Left lung (tissue), 10 donors: ENCODE measurements around the gene TEDC2. TPM values are rescaled to one million over a fixed set of nuclear protein-coding genes. Genes with fewer than 3 reads are reported as not detected.

ENCODE experiments used
- ATAC-seq: fragments of 200-7000 bp; cut with Tn5 transposase; one replicate; pipeline ENCODE4 v1.9.1; 2020; ENCODE audit warnings: moderate library complexity
- DNase-seq, 4 donors: peaks; one replicate each; pipeline ENCODE4 v3.0.0-alpha.2; 2013 to 2020
- H3K27ac ChIP-seq, 2 donors: fragments of 200-600 bp; sonication (generic) in 1 of 2; one replicate each; pipeline versions ENCODE4 v1.5.0 to v1.8.0; 2020 to 2021
- H3K27me3 ChIP-seq, 2 donors: fragments of 200-600 bp; sonication (generic) in 1 of 2; one replicate each; pipeline versions ENCODE4 v1.5.0 to v1.8.0; 2020 to 2021
- H3K36me3 ChIP-seq, 2 donors: fragments of 200-600 bp; sonication (generic) in 1 of 2; one replicate each; pipeline versions ENCODE4 v1.5.0 to v1.8.0; 2020 to 2021
- H3K4me1 ChIP-seq, 2 donors: fragments of 200-600 bp; one replicate each; pipeline ENCODE4 v1.8.0; 2021
- H3K4me3 ChIP-seq, 2 donors: fragments of 200-600 bp; sonication (generic) in 1 of 2; one replicate each; pipeline versions ENCODE4 v1.5.0 to v1.8.0; 2020 to 2021; ENCODE audit warnings: mild to moderate bottlenecking in 1 of 2
- H3K9me3 ChIP-seq, 2 donors: fragments of 200-600 bp; sonication (generic) in 1 of 2; one replicate each; pipeline versions ENCODE4 v1.5.0 to v1.8.0; 2020 to 2021
- intact Hi-C, 2 donors: fragments of 100-400 bp; cut with DNase I; formaldehyde crosslinking; loops; one replicate each; pipeline versions ENCODE4 v1.11.2 to v1.14.2; 2022
- polyA plus RNA-seq, 6 donors: library from polyadenylated mRNA; unstranded; fragments of 120-200 nt; gene quantifications; one replicate each; pipeline ENCODE4 v1.2.1, GENCODE V29; 2013; ENCODE audit not compliant: insufficient read length in 6 of 6
- total RNA-seq, 2 donors: library from RNA; stranded (reverse); fragmentation: NEBNext Ultra II Directional; extraction: Animal tissue kit (Norgen Biotek cat#: 25700); gene quantifications; one replicate each; pipeline ENCODE4 v1.2.1, GENCODE V29; 2021
- TF ChIP-seq, protein P1 (sequence below), 2 donors: fragments of 200-600 bp; sonication (generic) in 1 of 2; IDR thresholded peaks; one replicate each; pipeline versions ENCODE4 v1.5.0 to v1.8.0; 2021; ENCODE audit warnings: antibody characterized with exemption in 2 of 2
- donor health status: DM: no; HTN: yes; CAD: no.
- donor health status: DM: no; HTN: no; CAD: no.

Gene TEDC2
- total and polyA plus RNA-seq, 8 donors: 4.0 to 10.9 (median 8.3) TPM

GRCh38 chr16:2458887-2459646, 842 bp upstream of the TEDC2 start:
- Histone ChIP-seq H3K27ac (no peak overlapping the region), H3K9me3 (no peaks in the 10 kb centered on the region), H3K36me3 (peaks cover 0 to 32% of the 10 kb centered on the region in 2 donors), H3K4me1 (peaks cover 6 to 22% of the 10 kb centered on the region in 2 donors), H3K4me3 (peak overlapping the region; percentile 37 to 61), H3K27me3 (no peaks in the 10 kb centered on the region)
- TF ChIP-seq, protein P1, sequence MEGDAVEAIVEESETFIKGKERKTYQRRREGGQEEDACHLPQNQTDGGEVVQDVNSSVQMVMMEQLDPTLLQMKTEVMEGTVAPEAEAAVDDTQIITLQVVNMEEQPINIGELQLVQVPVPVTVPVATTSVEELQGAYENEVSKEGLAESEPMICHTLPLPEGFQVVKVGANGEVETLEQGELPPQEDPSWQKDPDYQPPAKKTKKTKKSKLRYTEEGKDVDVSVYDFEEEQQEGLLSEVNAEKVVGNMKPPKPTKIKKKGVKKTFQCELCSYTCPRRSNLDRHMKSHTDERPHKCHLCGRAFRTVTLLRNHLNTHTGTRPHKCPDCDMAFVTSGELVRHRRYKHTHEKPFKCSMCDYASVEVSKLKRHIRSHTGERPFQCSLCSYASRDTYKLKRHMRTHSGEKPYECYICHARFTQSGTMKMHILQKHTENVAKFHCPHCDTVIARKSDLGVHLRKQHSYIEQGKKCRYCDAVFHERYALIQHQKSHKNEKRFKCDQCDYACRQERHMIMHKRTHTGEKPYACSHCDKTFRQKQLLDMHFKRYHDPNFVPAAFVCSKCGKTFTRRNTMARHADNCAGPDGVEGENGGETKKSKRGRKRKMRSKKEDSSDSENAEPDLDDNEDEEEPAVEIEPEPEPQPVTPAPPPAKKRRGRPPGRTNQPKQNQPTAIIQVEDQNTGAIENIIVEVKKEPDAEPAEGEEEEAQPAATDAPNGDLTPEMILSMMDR (IDR thresholded peaks at IDR 0.05): no peak
- DNase-seq: no peak
- ATAC-seq: no peak
- intact Hi-C loops: no loop called here

- DNase-seq: no peak
- H3K4me1 ChIP-seq: peaks cover 6 to 22% of the 10 kb centered on the region in 2 donors
- TF ChIP-seq, protein P1 (IDR thresholded peaks at IDR 0.05): no peak
- no peak for ATAC-seq
- intact Hi-C loops: no loop called here
- H3K9me3 ChIP-seq: no peaks in the 10 kb centered on the region
- no peak overlapping the region for H3K27ac ChIP-seq
- H3K36me3 ChIP-seq: peaks cover 0 to 22% of the 10 kb centered on the region in 2 donors
- H3K27me3 ChIP-seq: no peaks in the 10 kb centered on the region
- H3K4me3 ChIP-seq: peak overlapping the region; percentile 37 to 61
Observed at GRCh38 chr16:2460391-2460713, 443 bp downstream of the TEDC2 start.

DNA sequence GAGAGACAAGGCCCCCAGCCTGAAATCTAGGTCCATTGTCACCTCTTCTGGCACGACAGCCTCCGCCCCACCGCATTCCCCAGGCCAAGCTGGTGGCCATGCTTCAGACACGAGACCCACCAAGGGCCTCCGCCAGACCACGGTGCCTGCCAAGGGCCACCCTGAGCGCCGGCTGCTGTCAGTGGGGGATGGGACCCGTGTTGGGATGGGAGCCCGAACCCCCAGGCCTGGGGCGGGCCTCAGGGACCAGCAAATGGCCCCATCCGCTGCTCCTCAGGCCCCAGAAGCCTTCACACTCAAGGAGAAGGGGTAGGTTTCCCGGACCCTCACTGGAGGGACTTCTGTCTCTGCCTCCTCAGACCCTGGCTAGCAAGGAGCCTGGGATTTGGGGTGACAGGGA, 1.0 kb downstream of the TEDC2 start:
- intact Hi-C loops: no loop called here
- Histone ChIP-seq H3K4me1 (peaks cover 6 to 22% of the 10 kb centered on the region in 2 donors), H3K27ac (no peak overlapping the region), H3K9me3 (no peaks in the 10 kb centered on the region), H3K27me3 (no peaks in the 10 kb centered on the region), H3K36me3 (peaks cover 0 to 16% of the 10 kb centered on the region in 2 donors), H3K4me3 (peak overlapping the region in 1 of 2 donors; percentile 61)
- TF ChIP-seq, protein P1 (IDR thresholded peaks at IDR 0.05): no peak
- ATAC-seq (no peak), DNase-seq (peak in 1 of 4 donors; percentile 32)

GRCh38 chr16:2462031-2462866, 2.3 kb downstream of the TEDC2 start:
- no peak overlapping the region for H3K27ac ChIP-seq
- H3K4me1 ChIP-seq: peaks cover 6 to 23% of the 10 kb centered on the region in 2 donors
- TF ChIP-seq, protein P1 (IDR thresholded peaks at IDR 0.05): no peak
- H3K4me3 ChIP-seq: no peak overlapping the region
- ATAC-seq (no peak), DNase-seq (no peak)
- H3K9me3 ChIP-seq: no peaks in the 10 kb centered on the region
- H3K27me3 ChIP-seq: peaks cover 0 to 10% of the 10 kb centered on the region in 2 donors
- peaks cover 0 to 3% of the 10 kb centered on the region in 2 donors for H3K36me3 ChIP-seq
- intact Hi-C loops: no loop called here

GRCh38 chr16:2464333-2464732, 4.4 kb downstream of the TEDC2 start:
- Histone ChIP-seq H3K36me3 (no peaks in the 10 kb centered on the region), H3K27ac (no peak overlapping the region), H3K4me3 (no peak overlapping the region), H3K4me1 (peaks cover 10 to 38% of the 10 kb centered on the region in 2 donors), H3K27me3 (peaks cover 0 to 31% of the 10 kb centered on the region in 2 donors), H3K9me3 (no peaks in the 10 kb centered on the region)
- TF ChIP-seq, protein P1 (IDR thresholded peaks at IDR 0.05): no peak
- DNase-seq (no peak), ATAC-seq (no peak)
- intact Hi-C loops: no loop called here
